ENCODE measurements around the gene DUOXA2. TPM values are rescaled to one million over a fixed set of nuclear protein-coding genes. Genes with fewer than 3 reads are reported as not detected.

DUOXA2 gene
- total and polyA plus RNA-seq, 5 donors = 0.05 TPM; not detected in 4

DNA sequence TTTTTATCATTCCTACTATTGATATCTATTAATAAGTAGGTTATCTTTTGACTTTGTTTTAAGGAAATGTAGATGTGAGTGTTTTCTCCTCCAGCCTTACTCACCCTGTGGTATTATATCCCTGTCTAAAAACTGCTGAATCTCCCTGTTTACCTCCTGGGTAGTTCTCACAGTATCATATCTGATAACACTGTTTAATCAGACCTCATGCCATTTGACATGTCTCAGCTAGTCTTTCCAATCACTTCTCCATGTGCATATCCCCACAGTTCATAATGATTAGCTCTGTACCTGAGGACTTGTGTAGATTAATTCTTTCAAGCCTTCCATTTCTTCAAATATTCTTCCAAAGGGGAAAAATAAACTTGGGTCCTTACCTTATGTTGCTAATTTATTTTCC is 30.9 kb upstream of the DUOXA2 start:
- Histone ChIP-seq H3K27me3 (ENCODE audit: control insufficient read depth, insufficient read depth) (no peaks in the 10 kb centered on the region), H3K9me3 (ENCODE audit: control insufficient read depth, low read length) (no peaks in the 10 kb centered on the region), H3K4me1 (ENCODE audit: control insufficient read depth, insufficient read depth, low read length) (peaks cover 6% of the 10 kb centered on the region), H3K27ac (ENCODE audit: low read length) (no peak overlapping the region), H3K4me3 (ENCODE audit: low read length) (no peak overlapping the region)
- ATAC-seq (no peak), DNase-seq (no peak)
- intact Hi-C loops (cut with DNase I) = no loop called here

DNA sequence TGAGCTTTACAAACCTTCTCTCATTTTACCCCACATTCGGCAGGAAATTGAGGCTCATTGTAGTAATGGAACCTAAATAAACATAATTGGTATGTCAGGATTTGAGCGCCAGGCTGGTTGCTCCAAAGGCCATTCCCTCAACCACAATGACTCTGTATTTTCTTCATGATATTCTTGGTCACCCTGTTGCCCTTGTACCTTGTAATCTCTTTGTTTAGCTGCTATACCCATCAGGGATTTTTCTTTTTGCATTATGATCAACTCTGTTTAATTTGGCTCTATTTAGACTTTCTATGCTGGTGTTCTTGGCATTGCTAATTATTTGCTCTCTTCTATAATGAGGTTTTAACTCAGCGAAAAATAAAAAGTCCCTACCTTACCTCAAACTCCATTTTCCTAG is 30.0 kb upstream of the DUOXA2 start:
- no peak for DNase-seq
- ATAC-seq = no peak
- H3K27ac ChIP-seq (ENCODE audit: low read length) = no peak overlapping the region
- intact Hi-C loops (cut with DNase I) = no loop called here
- H3K27me3 ChIP-seq (ENCODE audit: control insufficient read depth, insufficient read depth) = no peaks in the 10 kb centered on the region
- H3K9me3 ChIP-seq (ENCODE audit: control insufficient read depth, low read length) = no peaks in the 10 kb centered on the region
- H3K4me1 ChIP-seq (ENCODE audit: control insufficient read depth, insufficient read depth, low read length) = peaks cover 6% of the 10 kb centered on the region
- H3K4me3 ChIP-seq (ENCODE audit: low read length) = no peak overlapping the region
- WGBS = 83% methylated on average over 3 of the region's 3 CpGs

DNA sequence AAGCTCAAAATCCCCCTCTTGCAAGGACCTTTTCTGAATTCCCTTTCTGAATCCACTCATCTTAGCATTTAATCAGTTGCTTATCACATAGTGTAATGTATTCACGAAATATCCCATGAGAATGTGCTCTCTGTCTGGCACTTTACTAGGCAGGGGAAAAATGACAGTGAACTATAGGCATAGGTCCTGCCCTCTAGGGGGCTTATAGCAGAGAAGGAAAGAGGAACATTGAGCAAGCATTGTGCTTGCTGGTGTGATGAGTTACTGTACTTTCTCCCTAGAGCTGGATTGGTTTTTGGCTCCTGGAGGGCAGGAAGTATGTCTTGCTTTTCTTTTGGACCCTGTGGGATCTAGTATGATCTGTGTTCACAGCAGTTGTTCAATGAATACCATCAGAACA is 26.6 kb upstream of the DUOXA2 start:
- intact Hi-C loops (cut with DNase I) = no loop called here
- WGBS = 41% methylated on average over 1 of the region's 1 CpG
- no peaks in the 10 kb centered on the region for H3K27me3 ChIP-seq (ENCODE audit: control insufficient read depth, insufficient read depth)
- H3K4me3 ChIP-seq (ENCODE audit: low read length) = no peak overlapping the region
- H3K27ac ChIP-seq (ENCODE audit: low read length) = no peak overlapping the region
- no peak for DNase-seq
- no peaks in the 10 kb centered on the region for H3K4me1 ChIP-seq (ENCODE audit: control insufficient read depth, insufficient read depth, low read length)
- no peaks in the 10 kb centered on the region for H3K9me3 ChIP-seq (ENCODE audit: control insufficient read depth, low read length)
- ATAC-seq = no peak

DNA sequence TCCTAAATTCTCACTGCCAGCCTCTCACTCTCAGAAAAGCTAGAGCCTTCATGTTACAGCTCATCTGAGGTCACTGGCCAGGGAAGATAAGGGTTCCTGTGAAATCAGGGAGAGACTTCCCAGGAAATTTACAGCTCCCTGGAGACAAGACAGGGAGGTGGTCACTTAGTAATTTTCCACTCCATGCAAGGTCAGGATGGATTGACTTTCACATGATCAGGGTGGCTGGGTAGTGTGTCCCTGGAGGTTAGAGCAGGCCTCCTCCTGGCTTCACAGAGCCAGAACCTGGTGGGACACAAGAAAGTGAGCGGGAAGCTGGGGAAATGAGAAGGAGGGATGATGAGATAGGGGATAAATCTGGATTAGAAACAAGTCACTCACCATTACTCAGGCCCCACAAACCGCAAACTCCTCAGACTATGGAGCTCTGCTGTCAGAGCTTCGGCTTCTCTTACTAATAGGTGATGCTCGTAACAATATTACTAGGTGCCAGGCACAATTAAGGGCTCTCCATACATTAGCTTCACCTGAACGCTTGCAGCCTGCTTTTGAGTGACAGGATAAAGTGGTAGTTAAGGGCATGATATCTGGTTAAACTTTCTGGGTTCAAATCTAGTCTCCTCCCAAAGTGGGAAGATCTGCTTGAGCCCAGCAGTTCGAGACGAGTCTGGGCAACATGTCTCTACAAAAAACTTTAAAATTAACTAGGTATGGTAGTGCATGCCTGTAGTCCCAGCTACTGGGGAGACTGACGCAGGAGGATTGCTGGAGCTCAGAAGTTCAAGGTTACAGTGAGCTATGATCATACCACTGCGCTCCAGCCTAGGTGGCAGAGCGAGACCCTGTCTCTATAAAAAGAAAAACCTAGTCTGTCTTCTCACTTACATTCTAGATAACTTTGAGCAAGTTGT is 25.1 kb upstream of the DUOXA2 start:
- no peaks in the 10 kb centered on the region for H3K9me3 ChIP-seq (ENCODE audit: control insufficient read depth, low read length)
- intact Hi-C loops (cut with DNase I) = no loop called here
- no peaks in the 10 kb centered on the region for H3K4me1 ChIP-seq (ENCODE audit: control insufficient read depth, insufficient read depth, low read length)
- no peak for DNase-seq
- 80% methylated on average over 10 of the region's 10 CpGs for WGBS
- H3K27ac ChIP-seq (ENCODE audit: low read length) = no peak overlapping the region
- peak in 1 of 2 donors; percentile 74 for ATAC-seq
- no peaks in the 10 kb centered on the region for H3K27me3 ChIP-seq (ENCODE audit: control insufficient read depth, insufficient read depth)
- no peak overlapping the region for H3K4me3 ChIP-seq (ENCODE audit: low read length)

DNA sequence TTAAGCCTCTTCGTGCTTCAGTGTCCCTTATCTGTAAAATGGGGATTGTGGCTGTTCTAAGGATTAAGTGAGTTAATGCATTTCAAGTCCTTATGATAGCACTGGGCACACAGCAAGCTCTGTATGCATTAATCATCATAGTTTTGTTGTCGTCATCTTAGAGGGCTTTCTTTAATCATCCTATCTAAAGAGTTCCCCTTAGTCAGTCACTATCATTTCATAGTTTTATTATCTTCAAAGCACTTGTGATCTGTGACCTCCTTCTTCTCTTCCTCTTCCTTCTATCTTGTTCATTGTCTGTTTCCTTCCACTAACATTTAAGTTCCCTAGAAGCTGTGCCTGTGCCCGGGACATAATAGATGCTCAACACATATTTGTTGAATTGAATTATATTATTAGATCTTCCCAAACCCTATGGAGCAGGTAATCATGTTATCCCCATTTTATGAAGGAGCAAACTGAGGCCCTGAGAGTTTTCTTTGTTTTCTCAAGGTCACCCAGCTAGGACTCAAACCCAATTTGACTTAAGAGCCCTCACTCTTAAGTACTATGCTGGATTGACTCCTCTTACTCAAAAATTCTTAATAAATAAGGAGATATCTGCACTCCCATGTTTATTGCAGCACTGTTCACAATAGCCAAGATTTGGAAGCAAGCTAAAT is 24.3 kb upstream of the DUOXA2 start:
- DNase-seq = no peak
- intact Hi-C loops (cut with DNase I) = no loop called here
- Histone ChIP-seq H3K4me3 (ENCODE audit: low read length) (no peak overlapping the region), H3K9me3 (ENCODE audit: control insufficient read depth, low read length) (no peaks in the 10 kb centered on the region), H3K27me3 (ENCODE audit: control insufficient read depth, insufficient read depth) (no peaks in the 10 kb centered on the region), H3K4me1 (ENCODE audit: control insufficient read depth, insufficient read depth, low read length) (no peaks in the 10 kb centered on the region), H3K27ac (ENCODE audit: low read length) (no peak overlapping the region)
- WGBS = 39% methylated on average over 3 of the region's 3 CpGs
- no peak for ATAC-seq

DNA sequence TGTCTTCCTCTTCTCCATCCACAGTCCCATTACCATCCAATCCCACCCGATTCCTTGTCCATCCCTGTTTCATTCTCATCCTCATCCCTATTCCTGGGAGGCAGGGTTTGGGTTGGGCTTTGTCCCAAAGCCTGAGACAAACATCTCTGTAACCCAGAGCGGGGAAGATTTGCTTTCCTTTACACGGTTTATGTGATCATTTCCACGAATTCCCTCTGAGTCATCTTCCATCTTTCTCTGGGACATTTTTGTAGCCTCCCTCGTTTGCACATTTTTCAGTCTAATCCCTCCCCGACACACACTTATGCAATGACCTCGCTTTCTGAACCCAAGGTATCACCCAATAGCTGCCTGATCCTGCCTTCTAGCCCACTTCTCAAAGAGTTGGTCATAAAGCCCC is 23.0 kb upstream of the DUOXA2 start:
- no peak overlapping the region for H3K4me3 ChIP-seq (ENCODE audit: low read length)
- no peaks in the 10 kb centered on the region for H3K9me3 ChIP-seq (ENCODE audit: control insufficient read depth, low read length)
- intact Hi-C loops (cut with DNase I) = no loop called here
- 59% methylated on average over 7 of the region's 7 CpGs for WGBS
- H3K27me3 ChIP-seq (ENCODE audit: control insufficient read depth, insufficient read depth) = no peaks in the 10 kb centered on the region
- no peaks in the 10 kb centered on the region for H3K4me1 ChIP-seq (ENCODE audit: control insufficient read depth, insufficient read depth, low read length)
- ATAC-seq = no peak
- H3K27ac ChIP-seq (ENCODE audit: low read length) = no peak overlapping the region
- DNase-seq = no peak

DNA sequence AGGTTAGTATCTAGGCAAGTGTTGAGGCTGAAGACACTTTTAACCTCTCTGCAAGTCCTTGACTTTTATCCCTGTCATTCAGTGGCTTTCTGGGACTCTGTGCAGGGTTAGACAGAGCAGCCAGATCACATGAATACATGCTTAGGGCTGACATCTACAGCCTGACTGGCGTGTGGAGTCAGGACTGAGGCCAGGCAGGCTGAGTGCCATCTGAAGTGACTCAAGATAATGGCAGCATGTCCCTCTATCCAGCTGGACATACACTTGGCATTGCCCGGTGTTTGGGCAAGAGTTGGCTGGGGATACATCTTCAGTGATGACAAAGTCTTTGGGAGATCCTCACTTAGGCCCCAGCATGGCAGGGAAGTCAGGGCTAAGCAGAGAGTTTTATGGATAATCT is 22.6 kb upstream of the DUOXA2 start:
- ATAC-seq (peak; percentile 70 to 79), DNase-seq (peak in 1 of 3 donors; percentile 39)
- intact Hi-C loops (cut with DNase I) = no loop called here
- WGBS = 66% methylated on average over 2 of the region's 2 CpGs
- no peaks in the 10 kb centered on the region for H3K27me3 ChIP-seq (ENCODE audit: control insufficient read depth, insufficient read depth)
- no peak overlapping the region for H3K4me3 ChIP-seq (ENCODE audit: low read length)
- no peaks in the 10 kb centered on the region for H3K4me1 ChIP-seq (ENCODE audit: control insufficient read depth, insufficient read depth, low read length)
- no peaks in the 10 kb centered on the region for H3K9me3 ChIP-seq (ENCODE audit: control insufficient read depth, low read length)
- no peak overlapping the region for H3K27ac ChIP-seq (ENCODE audit: low read length)

DNA sequence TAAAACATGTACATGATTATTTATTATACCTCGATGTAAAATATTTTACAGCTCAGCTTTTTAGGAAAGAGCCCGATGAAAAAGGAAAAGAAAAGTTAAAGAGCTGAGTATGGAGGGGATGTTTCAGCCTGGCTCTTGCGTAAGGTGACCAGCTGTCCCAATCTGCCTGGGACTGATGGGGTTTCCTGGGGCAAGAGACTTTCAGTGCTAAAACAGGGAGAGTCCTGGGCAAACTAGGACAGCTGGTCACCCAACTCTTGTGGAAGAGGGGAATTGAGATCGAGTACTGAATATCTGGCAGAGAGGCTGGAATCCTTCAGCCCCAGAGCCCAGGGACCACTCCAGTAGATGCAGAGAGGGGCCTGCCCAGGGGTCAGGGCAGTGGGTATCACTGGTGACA is 21.1 kb upstream of the DUOXA2 start:
- Histone ChIP-seq H3K27ac (ENCODE audit: low read length) (no peak overlapping the region), H3K4me1 (ENCODE audit: control insufficient read depth, insufficient read depth, low read length) (no peaks in the 10 kb centered on the region), H3K9me3 (ENCODE audit: control insufficient read depth, low read length) (no peaks in the 10 kb centered on the region), H3K4me3 (ENCODE audit: low read length) (no peak overlapping the region), H3K27me3 (ENCODE audit: control insufficient read depth, insufficient read depth) (no peaks in the 10 kb centered on the region)
- WGBS = 95% methylated on average over 4 of the region's 4 CpGs
- intact Hi-C loops (cut with DNase I) = no loop called here
- DNase-seq (no peak), ATAC-seq (no peak)

DNA sequence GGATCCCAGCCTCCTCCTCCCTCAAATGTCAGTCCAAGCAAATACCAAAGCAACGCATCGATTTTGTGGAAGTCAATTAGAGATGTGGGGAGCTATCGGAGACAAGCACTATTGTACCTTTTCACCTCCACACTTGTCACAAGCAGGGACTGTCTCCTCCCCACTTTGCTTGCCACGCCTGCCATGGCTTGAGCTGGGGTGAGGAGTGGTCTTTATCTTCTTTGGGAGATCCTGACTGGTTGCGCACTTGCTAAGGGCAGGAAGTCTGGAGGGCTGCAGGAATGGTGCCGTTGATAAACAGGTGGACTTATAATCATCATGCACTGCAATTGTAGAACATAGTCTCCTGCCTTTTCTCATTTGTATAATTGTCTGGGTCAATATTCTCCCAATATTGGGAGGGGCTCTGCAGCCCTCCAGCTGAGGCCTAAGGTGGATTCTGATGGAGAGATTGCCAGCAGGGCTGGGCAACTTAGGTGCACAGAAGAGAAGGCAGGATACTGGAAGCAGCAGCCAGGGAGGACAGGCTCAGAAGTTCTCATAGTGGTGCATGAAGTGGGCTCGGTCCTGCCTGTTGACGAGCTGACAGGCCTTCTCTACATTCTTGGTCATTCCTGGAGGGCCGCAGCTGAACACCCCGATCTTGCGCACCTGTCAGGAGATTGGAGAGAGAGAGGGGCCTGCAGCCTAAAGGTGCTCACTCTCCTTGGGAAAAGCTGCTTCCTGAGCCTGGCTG is 20.3 kb upstream of the DUOXA2 start:
- Histone ChIP-seq H3K4me3 (ENCODE audit: low read length) (no peak overlapping the region), H3K9me3 (ENCODE audit: control insufficient read depth, low read length) (no peaks in the 10 kb centered on the region), H3K4me1 (ENCODE audit: control insufficient read depth, insufficient read depth, low read length) (no peaks in the 10 kb centered on the region), H3K27me3 (ENCODE audit: control insufficient read depth, insufficient read depth) (no peaks in the 10 kb centered on the region), H3K27ac (ENCODE audit: low read length) (no peak overlapping the region)
- intact Hi-C loops (cut with DNase I) = no loop called here
- DNase-seq (no peak), ATAC-seq (no peak)
- 81% methylated on average over 11 of the region's 11 CpGs for WGBS

DNA sequence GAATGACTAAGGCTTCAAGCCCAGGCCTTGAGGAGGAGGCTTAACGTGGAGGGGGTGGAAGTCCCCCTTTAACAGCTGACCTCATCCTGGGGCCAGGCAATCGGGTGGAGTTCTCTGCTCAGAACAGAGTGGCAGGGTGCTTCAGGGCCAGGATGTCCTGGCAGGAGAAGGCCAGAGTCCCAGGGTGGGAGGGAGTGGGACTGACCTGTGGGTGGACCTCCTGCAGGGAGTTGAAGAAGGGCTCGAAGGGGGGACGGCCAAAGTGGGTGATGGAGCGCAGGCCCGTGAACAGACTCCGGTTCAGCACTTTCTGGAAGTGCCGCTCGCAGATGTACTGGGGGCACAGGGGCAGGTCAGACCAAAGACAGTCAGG is 19.8 kb upstream of the DUOXA2 start:
- H3K27me3 ChIP-seq (ENCODE audit: control insufficient read depth, insufficient read depth) = no peaks in the 10 kb centered on the region
- intact Hi-C loops (cut with DNase I) = no loop called here
- WGBS = 73% methylated on average over 9 of the region's 9 CpGs
- no peak for DNase-seq
- H3K4me3 ChIP-seq (ENCODE audit: low read length) = no peak overlapping the region
- H3K27ac ChIP-seq (ENCODE audit: low read length) = no peak overlapping the region
- no peaks in the 10 kb centered on the region for H3K9me3 ChIP-seq (ENCODE audit: control insufficient read depth, low read length)
- no peaks in the 10 kb centered on the region for H3K4me1 ChIP-seq (ENCODE audit: control insufficient read depth, insufficient read depth, low read length)
- ATAC-seq = no peak

DNA sequence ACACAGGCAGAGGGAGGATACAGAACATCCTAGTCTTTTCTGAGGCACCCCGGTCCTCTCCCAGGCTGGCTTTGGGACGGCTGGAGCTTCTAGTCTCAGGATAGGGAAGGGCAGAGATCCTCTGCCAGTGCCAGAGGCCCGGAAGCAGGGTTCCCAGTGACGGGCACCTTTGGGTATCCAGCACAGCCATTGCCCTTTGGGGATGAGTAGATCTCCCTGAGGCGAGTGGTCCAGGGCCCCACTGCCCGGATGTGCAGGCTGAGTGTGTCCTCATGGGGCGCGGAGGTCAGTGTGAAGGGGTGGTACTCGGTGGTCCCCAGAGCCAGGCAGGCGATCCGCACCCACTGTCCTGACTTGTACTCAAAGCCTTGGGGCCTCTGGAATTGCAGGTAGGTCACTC is 18.5 kb upstream of the DUOXA2 start:
- intact Hi-C loops (cut with DNase I) = no loop called here
- no peaks in the 10 kb centered on the region for H3K9me3 ChIP-seq (ENCODE audit: control insufficient read depth, low read length)
- no peak for ATAC-seq
- no peak overlapping the region for H3K4me3 ChIP-seq (ENCODE audit: low read length)
- H3K27ac ChIP-seq (ENCODE audit: low read length) = no peak overlapping the region
- H3K27me3 ChIP-seq (ENCODE audit: control insufficient read depth, insufficient read depth) = no peaks in the 10 kb centered on the region
- no peak for DNase-seq
- H3K4me1 ChIP-seq (ENCODE audit: control insufficient read depth, insufficient read depth, low read length) = no peaks in the 10 kb centered on the region
- WGBS = 89% methylated on average over 11 of the region's 11 CpGs
